Endometrial microvascular endothelial cells (primary cell): ENCODE measurements around the gene NGEF. TPM values are rescaled to one million over a fixed set of nuclear protein-coding genes. Genes with fewer than 3 reads are reported as not detected.

ENCODE experiments used
- in situ Hi-C: cut with HindIII; loops from 2 replicates; pipeline ENCODE4 v1.10.0; 2017; ENCODE audit warnings: low sequenced_read_pairs, low pct_unique_long_range_greater_than_20kb; ENCODE audit errors: inconsistent ontology term
- total RNA-seq: library from RNA; depleted of rRNA; stranded (reverse); fragments of >200 nt; gene quantifications from one replicate; pipeline ENCODE4 v1.2.3, GENCODE V29; 2015; ENCODE audit errors: inconsistent ontology term

The NGEF gene
- total RNA-seq, 1 donor from 2014 or later, result 0.09 TPM

DNA sequence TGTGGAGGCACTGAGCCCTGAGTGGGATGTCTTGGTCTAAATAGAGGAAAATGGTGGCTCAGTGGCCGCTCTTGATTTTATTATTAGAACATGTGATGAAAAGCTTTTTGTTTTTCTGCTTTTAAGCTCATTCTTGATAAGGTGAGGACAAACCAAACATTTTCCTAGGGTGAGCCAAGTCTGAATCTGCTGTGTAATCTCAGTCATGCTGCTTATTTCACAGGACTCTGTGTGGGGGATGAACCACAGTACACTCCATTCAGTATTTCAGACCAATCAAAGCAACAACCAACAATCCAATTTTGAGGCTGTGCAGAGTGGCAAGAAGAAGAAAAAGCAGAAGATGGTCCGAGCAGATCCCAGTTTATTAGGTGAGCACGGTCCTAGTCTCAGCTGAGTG is 163.0 kb downstream of the NGEF start:
- in situ Hi-C loops, result loop anchor here (25.0 kb wide), 2 partner anchors 162 to 387 kb away; partner anchors contain the start of gene NGEF

DNA sequence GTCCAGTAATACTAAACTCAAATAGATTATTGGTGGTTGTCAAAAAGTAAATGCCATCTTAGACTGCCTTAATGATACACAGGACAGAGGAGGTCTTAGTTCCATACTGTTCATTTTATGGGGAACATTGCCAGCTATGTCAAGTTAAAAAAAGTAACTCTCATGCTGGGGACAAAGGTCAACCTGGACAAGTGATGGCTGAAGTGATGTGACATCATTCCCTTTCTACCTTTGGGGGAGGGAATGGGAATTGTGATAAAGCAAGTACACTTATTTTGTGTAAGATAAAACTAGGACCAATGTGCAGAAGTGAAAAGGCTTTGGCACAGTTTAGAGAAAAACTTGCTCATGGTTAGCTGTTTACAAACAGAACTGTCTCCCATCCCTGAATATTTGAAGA is 167.0 kb downstream of the NGEF start:
- in situ Hi-C loops, result no loop called here

DNA sequence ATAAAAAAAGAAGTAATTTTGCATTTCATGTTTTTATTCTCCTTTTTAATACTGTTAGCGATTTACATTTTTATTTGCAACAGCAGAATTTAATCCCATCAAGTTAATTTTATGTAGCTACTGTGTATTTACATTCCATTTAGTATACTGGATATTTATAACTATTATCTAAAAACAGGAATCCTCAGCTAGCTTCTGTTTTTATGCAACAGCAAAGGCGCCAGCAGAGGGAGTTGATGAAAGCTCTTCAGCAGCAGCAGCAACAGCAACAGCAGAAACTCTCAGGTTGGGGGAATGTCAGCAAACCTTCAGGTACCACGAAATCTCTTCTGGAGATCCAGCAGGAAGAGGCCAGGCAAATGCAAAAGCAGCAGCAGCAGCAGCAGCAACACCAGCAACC is 169.2 kb downstream of the NGEF start:
- in situ Hi-C loops, result no loop called here

DNA sequence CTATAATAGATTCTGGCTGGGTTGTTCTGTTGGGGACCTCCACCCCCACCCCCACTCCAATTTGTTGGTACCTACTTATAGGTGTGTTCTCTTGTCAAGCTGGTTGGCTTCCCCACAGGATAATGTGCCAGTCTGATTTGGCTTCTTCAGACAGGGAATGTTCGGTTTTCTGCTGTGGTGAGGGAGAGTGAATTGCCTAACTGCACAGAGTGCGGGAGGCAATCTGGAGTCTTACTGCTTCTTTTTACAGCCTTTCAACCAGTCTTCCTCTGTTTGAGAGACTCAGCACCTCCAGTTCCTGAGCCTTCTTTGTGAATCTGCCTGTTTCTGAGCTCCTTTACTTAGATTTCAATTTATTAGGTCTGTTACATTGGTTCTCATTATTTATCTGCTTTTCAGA is 170.4 kb downstream of the NGEF start:
- in situ Hi-C loops, result no loop called here

DNA sequence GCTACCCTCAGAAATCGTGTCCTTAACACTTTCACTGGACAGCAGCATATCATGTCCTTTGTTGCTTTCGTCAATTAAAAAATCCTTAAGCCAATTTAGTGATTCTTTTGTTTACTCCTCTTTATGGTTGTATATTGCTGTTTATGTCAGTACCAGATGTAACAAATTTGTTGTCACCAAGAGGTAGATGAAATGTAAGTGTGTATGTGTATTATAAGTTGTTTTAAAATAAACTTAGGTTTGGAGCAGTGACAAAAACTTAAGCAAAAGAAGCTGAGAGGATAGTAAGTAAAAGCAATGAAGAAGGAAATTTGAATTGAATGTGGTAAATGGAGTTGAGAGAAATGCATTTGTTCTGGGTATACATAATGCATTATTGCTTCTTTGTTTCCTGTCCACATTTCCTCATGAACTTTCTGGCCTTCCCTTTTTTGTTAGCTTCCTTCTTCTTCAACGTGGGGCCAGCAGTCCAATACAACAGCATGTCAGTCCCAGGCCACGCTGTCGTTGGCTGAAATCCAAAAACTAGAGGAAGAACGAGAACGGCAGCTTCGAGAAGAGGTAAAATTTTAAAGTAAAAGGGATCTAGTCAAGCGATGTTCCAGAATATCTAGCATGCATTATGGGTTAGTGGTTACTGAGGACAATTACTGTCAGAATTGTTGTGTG is 173.5 kb downstream of the NGEF start:
- in situ Hi-C loops, result no loop called here

DNA sequence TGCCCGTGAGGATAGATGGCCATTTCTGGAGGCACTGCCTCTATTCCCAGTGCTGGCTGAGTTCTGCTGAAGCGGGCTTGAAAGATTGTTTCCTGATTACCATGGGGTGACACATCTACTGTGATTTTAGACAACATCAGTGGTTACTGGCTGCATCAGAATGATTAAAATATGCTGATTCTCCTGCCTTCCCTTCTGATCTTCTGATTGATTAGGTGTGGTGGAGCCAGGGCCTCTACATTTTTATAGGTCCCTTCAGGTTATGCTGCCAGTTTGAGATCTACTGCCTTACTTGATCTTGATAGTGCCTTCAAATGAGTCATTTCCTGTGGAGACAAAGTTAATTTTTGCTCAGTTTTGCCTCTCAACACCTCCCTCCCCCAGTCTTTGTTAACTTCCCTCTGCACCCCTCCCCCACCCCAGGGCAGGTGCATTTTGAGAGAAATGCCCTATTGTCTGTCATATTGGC is 174.6 kb downstream of the NGEF start:
- in situ Hi-C loops, result no loop called here

DNA sequence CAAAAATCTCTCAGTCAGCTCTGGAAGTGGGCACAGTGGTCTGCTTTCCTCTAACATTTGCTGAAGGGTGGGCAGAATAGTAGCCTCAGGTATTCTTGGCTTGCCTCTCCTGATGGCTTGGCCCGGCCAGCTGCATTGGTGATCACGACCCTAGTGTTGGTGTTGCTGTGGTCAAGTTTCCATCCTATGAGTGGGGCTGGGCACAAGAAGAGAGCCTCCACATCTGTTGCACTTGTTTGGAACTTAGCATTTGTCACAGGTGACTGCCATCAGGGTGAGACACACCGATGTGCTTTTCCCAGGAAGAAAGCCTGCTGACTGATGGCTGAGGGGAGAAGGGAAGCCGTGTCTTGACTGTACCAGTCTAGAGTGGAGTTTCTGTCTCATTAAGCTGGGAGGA is 176.1 kb downstream of the NGEF start:
- in situ Hi-C loops, result no loop called here

DNA sequence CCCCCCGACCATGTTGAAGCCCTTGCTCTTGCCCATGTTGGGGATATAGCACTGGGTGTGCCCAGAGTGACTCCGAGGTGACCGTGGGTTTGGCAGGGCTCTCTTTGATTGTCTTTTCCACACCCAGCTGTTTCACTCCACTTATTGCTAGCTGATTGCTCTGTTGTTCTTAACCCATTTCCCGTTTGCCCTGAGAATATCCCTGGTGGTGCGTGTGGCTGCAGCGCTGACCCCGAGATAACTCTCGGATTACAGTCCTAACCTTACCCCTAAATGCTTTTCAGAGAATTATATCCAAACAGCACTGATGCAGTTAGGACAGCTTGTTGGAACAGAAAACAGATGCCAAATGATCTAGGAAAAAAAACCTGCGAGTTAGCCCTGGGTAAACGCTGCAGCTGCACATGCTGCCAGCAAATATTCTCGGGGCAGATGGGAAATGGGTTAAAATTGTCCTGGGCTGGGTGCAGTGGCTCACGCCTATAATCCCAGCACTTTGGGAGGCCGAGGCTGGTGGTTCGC is 177.3 kb downstream of the NGEF start:
- in situ Hi-C loops, result no loop called here

DNA sequence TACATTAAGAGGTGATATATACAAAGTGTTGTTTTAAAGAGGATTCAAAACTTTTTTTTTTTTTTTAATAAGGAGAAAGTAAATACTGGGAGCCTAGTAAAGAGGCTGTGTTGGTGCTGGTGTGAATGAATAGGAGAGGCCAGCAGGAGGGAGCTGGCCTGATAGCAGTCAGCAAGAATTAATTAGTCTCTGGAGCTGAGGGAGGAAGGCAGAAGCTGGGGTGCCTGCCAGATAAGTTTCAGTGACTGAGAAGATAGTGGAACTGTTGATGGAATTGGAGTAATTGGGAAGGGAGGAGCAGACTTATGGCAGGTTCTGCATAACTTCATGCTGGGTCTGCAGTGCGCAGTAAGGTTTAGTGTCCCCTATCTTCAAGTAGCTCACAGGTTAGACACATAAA is 179.2 kb downstream of the NGEF start:
- in situ Hi-C loops, result no loop called here

DNA sequence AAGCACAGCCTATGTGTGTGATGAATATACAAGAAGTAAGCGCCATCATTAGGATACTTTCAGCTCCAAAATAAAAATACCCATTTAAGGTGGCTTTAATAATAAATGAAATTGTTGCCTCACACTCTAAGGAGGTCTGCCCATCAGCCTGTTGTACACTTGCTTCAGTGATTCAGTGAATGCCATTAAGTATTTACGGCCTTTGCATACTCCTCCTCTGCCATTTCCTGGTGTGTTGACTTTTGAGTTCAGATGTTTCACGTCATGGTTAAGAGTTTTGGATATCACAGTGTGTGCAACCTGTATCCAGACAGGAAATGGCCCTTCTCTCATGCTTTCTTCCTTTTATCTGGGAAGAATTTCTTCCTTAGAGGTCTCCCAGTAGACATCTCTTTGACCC is 181.6 kb downstream of the NGEF start:
- in situ Hi-C loops, result no loop called here

DNA sequence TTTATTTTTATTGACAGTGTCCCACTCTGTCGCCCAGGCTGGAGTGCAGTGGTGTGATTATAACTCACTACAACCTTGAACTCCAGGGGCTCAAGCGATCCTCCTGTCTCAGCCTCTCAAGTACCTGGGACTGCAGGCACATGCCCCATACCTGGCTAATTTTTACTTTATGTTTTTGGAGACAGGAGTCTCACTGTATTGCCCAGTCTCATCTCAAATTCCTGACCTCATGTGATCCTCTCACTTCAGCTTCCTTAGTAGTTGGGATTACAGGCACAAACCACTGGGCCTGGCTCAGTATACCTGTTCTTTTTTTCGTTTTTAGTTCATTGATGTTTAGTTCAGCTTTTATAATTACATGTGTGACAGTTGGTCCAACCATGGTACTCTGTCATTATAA is 183.1 kb downstream of the NGEF start:
- in situ Hi-C loops, result no loop called here

Other genes starting within 250 kb of the NGEF start
- not detected for gene KCNJ13, start 236.7 kb downstream of the NGEF start, total RNA-seq
- gene SNORC, start 143.0 kb downstream of the NGEF start, total RNA-seq, result not detected
- not detected for gene NEU2, start 19.4 kb upstream of the NGEF start, total RNA-seq
- 17.1 TPM for gene INPP5D, start 47.1 kb upstream of the NGEF start, total RNA-seq
- gene ATG16L1, start 238.4 kb upstream of the NGEF start, total RNA-seq, result 25.6 TPM